ENCODE data around the gene CTNNBIP1. TPM values are rescaled to one million over a fixed set of nuclear protein-coding genes. Genes with fewer than 3 reads are reported as not detected.

The CTNNBIP1 gene
- total and polyA plus RNA-seq, 2 of the 8 experiments (the other 6 are each of a cell fraction or from before 2014, with no cell fraction given) = 40.9 to 46.6 TPM

GRCh38 chr1:9904596-9904995 lies 5.5 kb downstream of the CTNNBIP1 start:
- no peak overlapping the region for H3K14ac ChIP-seq (ENCODE audit: insufficient read length)
- H4K91ac ChIP-seq (replicated peaks; ENCODE audit: insufficient read length, low read length) = no peak overlapping the region
- TF ChIP-seq ZNF274 (IDR thresholded peaks at IDR 0.05; ENCODE audit: borderline replicate concordance, extremely low read depth, low read length) (no peak), SUZ12 (IDR thresholded peaks at IDR 0.05; ENCODE audit: low read length) (no peak), RXRA (IDR thresholded peaks at IDR 0.05; ENCODE audit: insufficient read depth, low read depth, low read length) (no peak), POLR2A (IDR thresholded peaks at IDR 0.05; ENCODE audit: control extremely low read depth in 1 of 2, low read depth in 2 of 2, low read length in 2 of 2) (no peak), BRCA1 (IDR thresholded peaks at IDR 0.05; ENCODE audit: low read depth, low read length) (no peak), JUN (IDR thresholded peaks at IDR 0.05; ENCODE audit: low read depth, low read length) (no peak), RAD21 (IDR thresholded peaks at IDR 0.05 in 1 of 2, conservative IDR thresholded peaks at IDR 0.05 in 1 of 2; ENCODE audit: low read depth in 2 of 2, low read length in 2 of 2) (no peak), TAF7 (optimal IDR thresholded peaks at IDR 0.05; ENCODE audit: borderline replicate concordance, low read depth, low read length) (no peak), SRF (IDR thresholded peaks at IDR 0.05; ENCODE audit: low read depth, low read length) (no peak)
- H3K9ac ChIP-seq (replicated peaks in 1 of 4; ENCODE audit: extremely low read depth in 1 of 4, low read depth in 3 of 4, low read length in 3 of 4) = no peak overlapping the region
- FAIRE-seq (no peak), DNase-seq (ENCODE audit: low read depth in 1 of 2, low spot score in 2 of 2) (no peak)
- no peak overlapping the region for H3K23ac ChIP-seq (ENCODE audit: insufficient read length)
- H3K4me2 ChIP-seq (ENCODE audit: insufficient read depth in 1 of 2, low read depth in 2 of 2, low read length in 2 of 2) = no peak overlapping the region
- peaks cover 13% of the 10 kb centered on the region for H3K79me1 ChIP-seq (ENCODE audit: low read depth, low read length)
- no peaks in the 10 kb centered on the region for H3K27me3 ChIP-seq (replicated peaks in 1 of 4; ENCODE audit: control insufficient read depth in 3 of 4, extremely low read depth in 1 of 4, insufficient read depth in 3 of 4, low read length in 3 of 4)
- H3K4me3 ChIP-seq (ENCODE audit: extremely low read depth in 1 of 4, insufficient read depth in 2 of 4, low read depth in 3 of 4, low read length in 4 of 4) = no peak overlapping the region
- H3K36me3 ChIP-seq (ENCODE audit: control insufficient read depth in 2 of 4, insufficient read depth in 4 of 4, low read length in 3 of 4) = no peaks in the 10 kb centered on the region
- no peak overlapping the region for H4K8ac ChIP-seq (ENCODE audit: extremely low read depth, insufficient read depth, low read length)
- no peak overlapping the region for H3K56ac ChIP-seq (replicated peaks; ENCODE audit: insufficient read length, low read depth, low read length)
- no peak overlapping the region for H3K18ac ChIP-seq (ENCODE audit: extremely low read depth, low read length)
- no peak overlapping the region for H2BK12ac ChIP-seq (ENCODE audit: low read depth, low read length)
- no peak overlapping the region for H2BK15ac ChIP-seq (ENCODE audit: low read length)
- peaks cover 5% of the 10 kb centered on the region; the same call in 1 of the 2 replicates for H3K23me2 ChIP-seq (ENCODE audit: low read depth, low read length)
- no peak overlapping the region for H2BK5ac ChIP-seq (ENCODE audit: low read depth, low read length)
- no peak overlapping the region for H2AK5ac ChIP-seq (ENCODE audit: low read depth, low read length)
- POLR2A ChIA-PET (ENCODE audit: partially characterized antibody) = interaction anchor here (0.9 to 1.4 kb wide), 3 partner anchors 15 to 21 kb away, joined by 3 to 5 read pairs (median 4); no protein-coding TSS in a partner anchor
- H2BK20ac ChIP-seq (ENCODE audit: low read length) = no peak overlapping the region
- no peak overlapping the region for H3K4ac ChIP-seq (replicated peaks; ENCODE audit: insufficient read length, low read depth, low read length)
- no peak overlapping the region for H3K27ac ChIP-seq (ENCODE audit: low read depth, low read length)
- H2BK120ac ChIP-seq (replicated peaks; ENCODE audit: low read depth, low read length) = no peak overlapping the region
- no peak overlapping the region for H2AFZ ChIP-seq (ENCODE audit: low read length)
- peaks cover 7 to 34% of the 10 kb centered on the region in 2 experiments; a peak in 2 of 4 replicates for H3K79me2 ChIP-seq (ENCODE audit: control insufficient read depth in 1 of 2, insufficient read depth in 2 of 2, low read length in 2 of 2)
- peaks cover 2 to 6% (median 4%) of the 10 kb centered on the region in 4 experiments; a peak in 5 of 7 replicates for H3K4me1 ChIP-seq (replicated peaks in 1 of 4; ENCODE audit: control insufficient read depth in 3 of 4, insufficient read depth in 4 of 4, low read length in 3 of 4)
- WGBS, 2 experiments (ENCODE audit: extremely low coverage in 1 of 2, insufficient coverage in 1 of 2, insufficient read length in 1 of 2, insufficient replicate concordance in 2 of 2, low coverage in 1 of 2, low lambda C conversion rate in 2 of 2, missing lambda C conversion rate in 1 of 2) = 90% methylated on average over 3 of the region's 3 CpGs; no CpG with 5 or more reads in 1 of the 2 experiments
- H4K5ac ChIP-seq (ENCODE audit: insufficient read length, low read depth, low read length) = no peak overlapping the region
- CTCF ChIA-PET (ENCODE audit: partially characterized antibody) = interaction anchor here (0.6 to 3.3 kb wide), 10 partner anchors 10 to 1458 kb away, joined by 3 to 13 read pairs (median 4); no protein-coding TSS in a partner anchor
- no peaks in the 10 kb centered on the region for H3K9me3 ChIP-seq (ENCODE audit: insufficient read depth in 2 of 2, low read depth in 1 of 2, low read length in 1 of 2)
- peaks cover 0 to 7% of the 10 kb centered on the region in 2 experiments for H4K20me1 ChIP-seq (replicated peaks in 1 of 2; ENCODE audit: control insufficient read depth in 1 of 2, insufficient read depth in 2 of 2, low read length in 2 of 2)
